PC-9 (cell line): ENCODE results near the gene SPRY1. TPM values are rescaled to one million over a fixed set of nuclear protein-coding genes. Genes with fewer than 3 reads are reported as not detected.

ENCODE experiments used
- BruUV-seq: library from RNA; stranded (reverse); fragments of 400-500 nt; replicated peaks from 2 replicates; lab custom pipeline; 2021; lab: Mats Ljungman, UMichigan
- CTCF ChIA-PET: fragments of 300-600 bp; sonication (Branson Sonifier 250); formaldehyde crosslinking; loops from one replicate; lab custom pipeline; 2022; ENCODE audit warnings: antibody characterized with exemption; lab: Charles Lee
- POLR2A ChIA-PET: fragments of 300-600 bp; sonication (Branson Sonifier 250); formaldehyde crosslinking; loops from one replicate; lab custom pipeline; 2022; ENCODE audit warnings: antibody characterized with exemption; ENCODE audit not compliant: unreplicated experiment; lab: Charles Lee
- DNase-seq, 2 experiments: peaks; one replicate each; pipeline versions ENCODE4 v3.0.0 to v3.0.0-alpha.2; 2015 to 2022; ENCODE audit warnings: mixed read lengths in 1 of 2
- H2AFZ ChIP-seq: fragments of 200-600 bp; sonication (generic); 2 replicates; pipeline ENCODE4 v1.8.1; 2017; ENCODE audit warnings: antibody characterized with exemption
- H3F3A ChIP-seq: fragments of 200-600 bp; sonication (generic); 2 replicates; pipeline ENCODE4 v1.8.1; 2017; ENCODE audit warnings: antibody characterized with exemption, mild to moderate bottlenecking, low read depth; ENCODE audit not compliant: insufficient read depth
- H3K27ac ChIP-seq: fragments of 200-600 bp; sonication (generic); 2 replicates; pipeline ENCODE4 v1.6.1; 2016; ENCODE audit warnings: mixed run types
- H3K27me3 ChIP-seq: fragments of 200-600 bp; sonication (generic); 2 replicates; pipeline ENCODE4 v1.6.1; 2016; ENCODE audit warnings: low read depth, mixed run types; ENCODE audit not compliant: insufficient read depth
- H3K36me3 ChIP-seq: fragments of 200-600 bp; sonication (generic); 2 replicates; pipeline ENCODE4 v1.6.1; 2016; ENCODE audit warnings: low read depth, mixed run types
- H3K4me1 ChIP-seq: fragments of 200-600 bp; sonication (generic); replicated peaks from 2 replicates; pipeline ENCODE4 v1.6.1; 2016; ENCODE audit warnings: mixed run types; ENCODE audit not compliant: insufficient read depth
- H3K4me2 ChIP-seq: fragments of 200-600 bp; sonication (generic); 2 replicates; pipeline ENCODE4 v1.6.1; 2017; ENCODE audit warnings: mixed run types
- H3K4me3 ChIP-seq: fragments of 200-600 bp; sonication (generic); 2 replicates; pipeline ENCODE4 v1.6.1; 2016; ENCODE audit warnings: mixed run types
- H3K79me2 ChIP-seq: fragments of 200-600 bp; sonication (generic); 2 replicates; pipeline ENCODE4 v1.6.1; 2017; ENCODE audit warnings: low read depth, mixed run types
- H3K9me2 ChIP-seq: fragments of 200-600 bp; sonication (generic); 2 replicates; pipeline ENCODE4 v1.8.1; 2017; ENCODE audit warnings: mild to moderate bottlenecking; ENCODE audit not compliant: insufficient read depth
- H3K9me3 ChIP-seq: fragments of 200-600 bp; sonication (generic); 2 replicates; pipeline ENCODE4 v1.8.1; 2016; ENCODE audit warnings: low read depth; ENCODE audit not compliant: insufficient read depth
- H4K20me1 ChIP-seq: fragments of 200-600 bp; sonication (generic); 2 replicates; pipeline ENCODE4 v1.8.1; 2017; ENCODE audit not compliant: insufficient read depth
- EZH2 ChIP-seq: fragments of 200-600 bp; sonication (generic); IDR thresholded peaks from 2 replicates; pipeline ENCODE4 v1.8.0; 2017; ENCODE audit warnings: antibody characterized with exemption, low read depth
- intact Hi-C: fragments of 100-400 bp; cut with micrococcal nuclease; formaldehyde crosslinking; loops from one replicate; pipeline ENCODE4 v1.10.0; 2022; ENCODE audit not compliant: unreplicated experiment
- total RNA-seq: library from RNA; stranded (reverse); gene quantifications from 2 replicates; pipeline ENCODE4 v1.2.3, GENCODE V29; 2021
- TF ChIP-seq, protein P1 (sequence below): fragments of 200-600 bp; sonication (generic); conservative IDR thresholded peaks from 2 replicates; pipeline ENCODE4 v1.6.1; 2017; ENCODE audit warnings: mixed run types, antibody characterized with exemption, mild to moderate bottlenecking, moderate library complexity

Gene SPRY1
- total RNA-seq, 1 experiment from 2014 or later, result 13.1 TPM

DNA sequence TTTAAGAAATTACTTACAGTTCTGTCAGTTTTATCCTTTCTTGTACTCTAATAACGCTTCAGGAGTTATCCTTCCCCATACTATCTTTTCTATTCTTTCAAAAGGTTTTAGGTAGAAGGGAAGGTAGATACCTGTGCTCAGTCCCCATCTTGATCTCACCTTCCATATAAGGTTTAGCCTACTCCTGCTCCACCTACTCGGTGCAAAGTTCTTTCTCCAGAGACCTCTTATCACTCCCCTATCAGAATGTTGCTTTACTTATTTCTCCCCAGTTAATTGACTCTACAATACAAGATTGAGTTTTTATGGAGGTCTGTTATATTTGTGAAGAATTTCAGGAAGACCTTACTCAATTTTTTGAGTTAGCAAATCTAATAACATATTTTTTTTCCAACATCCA, 33.9 kb downstream of the SPRY1 start:
- intact Hi-C loops, result no loop called here
- Histone ChIP-seq H3K36me3 (no peaks in the 10 kb centered on the region), H3K4me2 (no peak overlapping the region), H4K20me1 (no peaks in the 10 kb centered on the region), H3K4me3 (no peak overlapping the region), H3K9me2 (no peaks in the 10 kb centered on the region), H3K4me1 (no peaks in the 10 kb centered on the region), H3K27me3 (no peaks in the 10 kb centered on the region), H3K9me3 (peaks cover 9% of the 10 kb centered on the region), H3K79me2 (no peaks in the 10 kb centered on the region), H3K27ac (no peak overlapping the region), H2AFZ (no peak overlapping the region), H3F3A (no peaks in the 10 kb centered on the region)
- no peak for DNase-seq
- POLR2A ChIA-PET, result interaction anchor here (0.7 kb wide), 1 partner anchor 10 kb away, joined by 14 read pairs; no protein-coding TSS in a partner anchor
- TF ChIP-seq, protein P1, sequence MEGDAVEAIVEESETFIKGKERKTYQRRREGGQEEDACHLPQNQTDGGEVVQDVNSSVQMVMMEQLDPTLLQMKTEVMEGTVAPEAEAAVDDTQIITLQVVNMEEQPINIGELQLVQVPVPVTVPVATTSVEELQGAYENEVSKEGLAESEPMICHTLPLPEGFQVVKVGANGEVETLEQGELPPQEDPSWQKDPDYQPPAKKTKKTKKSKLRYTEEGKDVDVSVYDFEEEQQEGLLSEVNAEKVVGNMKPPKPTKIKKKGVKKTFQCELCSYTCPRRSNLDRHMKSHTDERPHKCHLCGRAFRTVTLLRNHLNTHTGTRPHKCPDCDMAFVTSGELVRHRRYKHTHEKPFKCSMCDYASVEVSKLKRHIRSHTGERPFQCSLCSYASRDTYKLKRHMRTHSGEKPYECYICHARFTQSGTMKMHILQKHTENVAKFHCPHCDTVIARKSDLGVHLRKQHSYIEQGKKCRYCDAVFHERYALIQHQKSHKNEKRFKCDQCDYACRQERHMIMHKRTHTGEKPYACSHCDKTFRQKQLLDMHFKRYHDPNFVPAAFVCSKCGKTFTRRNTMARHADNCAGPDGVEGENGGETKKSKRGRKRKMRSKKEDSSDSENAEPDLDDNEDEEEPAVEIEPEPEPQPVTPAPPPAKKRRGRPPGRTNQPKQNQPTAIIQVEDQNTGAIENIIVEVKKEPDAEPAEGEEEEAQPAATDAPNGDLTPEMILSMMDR, result no peak
- TF ChIP-seq EZH2, result no peak
- CTCF ChIA-PET, result no interaction called here
- no TSS peak for BruUV-seq

GRCh38 chr4:123433573-123433972, 37.0 kb downstream of the SPRY1 start:
- H3K4me3 ChIP-seq, result no peak overlapping the region
- no peaks in the 10 kb centered on the region for H3K79me2 ChIP-seq
- H3F3A ChIP-seq, result no peaks in the 10 kb centered on the region
- no peak for DNase-seq
- H3K36me3 ChIP-seq, result no peaks in the 10 kb centered on the region
- peaks cover 9% of the 10 kb centered on the region for H3K9me3 ChIP-seq
- no peaks in the 10 kb centered on the region for H4K20me1 ChIP-seq
- intact Hi-C loops, result no loop called here
- no peaks in the 10 kb centered on the region for H3K9me2 ChIP-seq
- BruUV-seq, result no TSS peak
- H3K27ac ChIP-seq, result no peak overlapping the region
- H3K4me1 ChIP-seq, result no peaks in the 10 kb centered on the region
- no peaks in the 10 kb centered on the region for H3K27me3 ChIP-seq
- ChIA-PET CTCF (no interaction called here), POLR2A (no interaction called here)
- H3K4me2 ChIP-seq, result no peak overlapping the region
- TF ChIP-seq, protein P1, result no peak
- no peak for TF ChIP-seq EZH2
- no peak overlapping the region for H2AFZ ChIP-seq

GRCh38 chr4:123433976-123434375, 37.4 kb downstream of the SPRY1 start:
- no TSS peak for BruUV-seq
- Histone ChIP-seq H3K27ac (no peak overlapping the region), H4K20me1 (no peaks in the 10 kb centered on the region), H3K4me2 (no peak overlapping the region), H3K79me2 (no peaks in the 10 kb centered on the region), H3K27me3 (no peaks in the 10 kb centered on the region), H3K4me3 (no peak overlapping the region), H3K36me3 (no peaks in the 10 kb centered on the region), H2AFZ (no peak overlapping the region), H3K4me1 (no peaks in the 10 kb centered on the region), H3K9me2 (no peaks in the 10 kb centered on the region), H3F3A (no peaks in the 10 kb centered on the region), H3K9me3 (peaks cover 9% of the 10 kb centered on the region)
- intact Hi-C loops, result no loop called here
- ChIA-PET CTCF (no interaction called here), POLR2A (no interaction called here)
- DNase-seq, result no peak
- TF ChIP-seq, protein P1, result no peak
- TF ChIP-seq EZH2, result no peak
